Mucosa of descending colon (tissue), 3 donors: ENCODE results near the gene SOWAHC. TPM values are rescaled to one million over a fixed set of nuclear protein-coding genes. Genes with fewer than 3 reads are reported as not detected.

Experiments used
- ATAC-seq: fragments of 200-7000 bp; cut with Tn5 transposase; one replicate; pipeline ENCODE4 v1.9.1; 2020; ENCODE audit warnings: mild to moderate bottlenecking, moderate library complexity
- DNase-seq, 3 donors: peaks; one replicate each; pipeline ENCODE4 v3.0.0-alpha.2; 2020
- H3K36me3 ChIP-seq: fragments of 200-600 bp; one replicate; pipeline ENCODE4 v1.8.0; 2021; ENCODE audit warnings: low read depth, mild to moderate bottlenecking
- H3K4me1 ChIP-seq: fragments of 200-600 bp; one replicate; pipeline ENCODE4 v1.8.0; 2021; ENCODE audit warnings: low read depth, mild to moderate bottlenecking
- H3K4me3 ChIP-seq: fragments of 200-600 bp; one replicate; pipeline ENCODE4 v1.8.0; 2021; ENCODE audit warnings: mild to moderate bottlenecking
- H3K9me3 ChIP-seq: fragments of 200-600 bp; one replicate; pipeline ENCODE4 v1.8.0; 2021; ENCODE audit warnings: mild to moderate bottlenecking
- intact Hi-C, 2 donors: fragments of 100-400 bp; cut with DNase I in 1 of 2; cut with micrococcal nuclease in 1 of 2; formaldehyde crosslinking; loops; one replicate each; pipeline versions ENCODE4 v1.11.0 to v1.11.1; 2022; cut with DNase I, micrococcal nuclease
- total RNA-seq, 3 donors: library from RNA; stranded (reverse); fragmentation: NEBNext Ultra II Directional in 2 of 3; extraction: Animal tissue kit (Norgen Biotek cat#: 25700) in 2 of 3; gene quantifications; one replicate each; pipeline versions ENCODE4 v1.2.1 to v1.2.4, GENCODE V29; 2021 to 2023
- TF ChIP-seq, protein P1 (sequence below): fragments of 200-600 bp; IDR thresholded peaks from one replicate; pipeline ENCODE4 v1.8.0; 2022; ENCODE audit warnings: antibody characterized with exemption, mild to moderate bottlenecking
- donor health status: DM: no; HTN: no; CAD: no; lungs with moderate emphysema.
- donor health status: DM: no; HTN: no; CAD: no.
- donor health status: DM: no; HTN: yes; CAD: no.

Gene SOWAHC
- total RNA-seq, 3 donors from 2014 or later: 30.2 to 44.0 (median 35.8) TPM

- intact Hi-C loops: loop anchor here in 1 of 2 donors (10.0 kb wide), 1 partner anchor 92 kb away; no protein-coding TSS in a partner anchor
- ATAC-seq: peak; percentile 34
- peak in 2 of 3 donors; percentile 62 to 75 for DNase-seq
- H3K36me3 ChIP-seq: no peaks in the 10 kb centered on the region
- no peaks in the 10 kb centered on the region for H3K9me3 ChIP-seq
- peak overlapping the region; percentile 54 for H3K4me3 ChIP-seq
- TF ChIP-seq, protein P1, sequence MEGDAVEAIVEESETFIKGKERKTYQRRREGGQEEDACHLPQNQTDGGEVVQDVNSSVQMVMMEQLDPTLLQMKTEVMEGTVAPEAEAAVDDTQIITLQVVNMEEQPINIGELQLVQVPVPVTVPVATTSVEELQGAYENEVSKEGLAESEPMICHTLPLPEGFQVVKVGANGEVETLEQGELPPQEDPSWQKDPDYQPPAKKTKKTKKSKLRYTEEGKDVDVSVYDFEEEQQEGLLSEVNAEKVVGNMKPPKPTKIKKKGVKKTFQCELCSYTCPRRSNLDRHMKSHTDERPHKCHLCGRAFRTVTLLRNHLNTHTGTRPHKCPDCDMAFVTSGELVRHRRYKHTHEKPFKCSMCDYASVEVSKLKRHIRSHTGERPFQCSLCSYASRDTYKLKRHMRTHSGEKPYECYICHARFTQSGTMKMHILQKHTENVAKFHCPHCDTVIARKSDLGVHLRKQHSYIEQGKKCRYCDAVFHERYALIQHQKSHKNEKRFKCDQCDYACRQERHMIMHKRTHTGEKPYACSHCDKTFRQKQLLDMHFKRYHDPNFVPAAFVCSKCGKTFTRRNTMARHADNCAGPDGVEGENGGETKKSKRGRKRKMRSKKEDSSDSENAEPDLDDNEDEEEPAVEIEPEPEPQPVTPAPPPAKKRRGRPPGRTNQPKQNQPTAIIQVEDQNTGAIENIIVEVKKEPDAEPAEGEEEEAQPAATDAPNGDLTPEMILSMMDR: no peak
- peaks cover 33% of the 10 kb centered on the region for H3K4me1 ChIP-seq
Observed at GRCh38 chr2:109613081-109613921, 863 bp upstream of the SOWAHC start.

GRCh38 chr2:109614715-109615636 is 812 bp downstream of the SOWAHC start:
- peaks cover 41% of the 10 kb centered on the region for H3K4me1 ChIP-seq
- DNase-seq: peak; percentile 29 to 65 (median 62)
- peak; percentile 2 for ATAC-seq
- no peaks in the 10 kb centered on the region for H3K36me3 ChIP-seq
- TF ChIP-seq, protein P1: no peak
- H3K9me3 ChIP-seq: no peaks in the 10 kb centered on the region
- H3K4me3 ChIP-seq: peak overlapping the region; percentile 54
- intact Hi-C loops: loop anchor here in 1 of 2 donors (10.0 kb wide), 1 partner anchor 90 kb away; no protein-coding TSS in a partner anchor

- Histone ChIP-seq H3K36me3 (no peaks in the 10 kb centered on the region), H3K4me3 (no peak overlapping the region), H3K9me3 (no peaks in the 10 kb centered on the region), H3K4me1 (peaks cover 41% of the 10 kb centered on the region)
- intact Hi-C loops: loop anchor here in 1 of 2 donors (10.0 kb wide), 1 partner anchor 89 kb away; no protein-coding TSS in a partner anchor
- DNase-seq: peak; percentile 59 to 67 (median 67)
- ATAC-seq: no peak
- TF ChIP-seq, protein P1: no peak
Observed at GRCh38 chr2:109615637-109616144, 1.5 kb downstream of the SOWAHC start.

DNA sequence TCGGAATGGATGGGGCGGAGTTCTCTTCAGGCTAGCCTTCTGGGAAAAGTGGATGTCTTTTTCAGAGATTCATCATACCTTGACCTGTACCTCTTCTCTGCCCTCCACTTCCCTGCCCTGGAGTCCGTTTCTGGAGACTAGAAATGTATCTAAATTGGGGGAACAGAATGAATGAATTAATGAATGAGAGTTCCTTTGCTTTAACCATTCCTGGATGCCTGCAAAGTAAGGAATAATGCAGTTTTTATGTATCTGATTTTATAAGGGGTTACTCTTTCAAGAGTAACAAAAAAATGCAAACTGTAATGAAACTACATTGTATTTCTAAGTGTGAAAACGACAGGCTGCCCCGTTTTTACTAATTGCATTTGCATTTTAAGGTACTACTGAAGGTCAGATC is 2.0 kb downstream of the SOWAHC start:
- intact Hi-C loops: loop anchor here in 1 of 2 donors (10.0 kb wide), 1 partner anchor 89 kb away; no protein-coding TSS in a partner anchor
- no peak for ATAC-seq
- Histone ChIP-seq H3K9me3 (no peaks in the 10 kb centered on the region), H3K4me1 (peaks cover 38% of the 10 kb centered on the region), H3K36me3 (no peaks in the 10 kb centered on the region), H3K4me3 (no peak overlapping the region)
- DNase-seq: no peak
- TF ChIP-seq, protein P1: no peak

- TF ChIP-seq, protein P1: no peak
- Histone ChIP-seq H3K4me3 (no peak overlapping the region), H3K36me3 (no peaks in the 10 kb centered on the region), H3K9me3 (no peaks in the 10 kb centered on the region), H3K4me1 (peaks cover 29% of the 10 kb centered on the region)
- no peak for DNase-seq
- ATAC-seq: no peak
- intact Hi-C loops: loop anchor here in 1 of 2 donors (10.0 kb wide), 1 partner anchor 86 kb away; no protein-coding TSS in a partner anchor
Observed at GRCh38 chr2:109619032-109619615, 5.0 kb downstream of the SOWAHC start.
